Thyroid gland (tissue), 4 donors: ENCODE results near the gene RPA3. TPM values are rescaled to one million over a fixed set of nuclear protein-coding genes. Genes with fewer than 3 reads are reported as not detected.

Experiments used
- DNase-seq, 2 donors: peaks; one replicate each; pipeline ENCODE4 v3.0.0-alpha.2; 2019
- H3K27ac ChIP-seq, 3 donors: fragments of 200-600 bp; sonication (generic); 1 replicate in 2 of 3; 2 replicates in 1 of 3; pipeline ENCODE4 v1.5.1; 2016 to 2019; ENCODE audit warnings: mild to moderate bottlenecking in 1 of 3, moderate library complexity in 1 of 3
- H3K27me3 ChIP-seq: fragments of 200-600 bp; sonication (generic); one replicate; pipeline ENCODE4 v1.5.1; 2019
- H3K36me3 ChIP-seq, 2 donors: fragments of 200-600 bp; sonication (generic); one replicate each; pipeline ENCODE4 v1.5.1; 2016 to 2019
- H3K4me1 ChIP-seq, 2 donors: fragments of 200-600 bp; sonication (generic); one replicate each; pipeline ENCODE4 v1.5.1; 2017 to 2019
- H3K4me3 ChIP-seq, 3 donors: fragments of 200-600 bp; sonication (generic); replicated peaks in 1 of 3; 1 replicate in 2 of 3; 2 replicates in 1 of 3; pipeline ENCODE4 v1.5.1; 2016; ENCODE audit warnings: mild to moderate bottlenecking in 1 of 3
- H3K9me3 ChIP-seq: fragments of 200-600 bp; sonication (generic); one replicate; pipeline ENCODE4 v1.5.1; 2017
- POLR2A ChIP-seq, 2 donors: fragments of 450-650 bp; IDR thresholded peaks; one replicate each; pipeline ENCODE4 v1.6.1; 2017; ENCODE audit warnings: antibody characterized with exemption in 2 of 2, mild to moderate bottlenecking in 2 of 2, moderate library complexity in 1 of 2
- WGBS, 2 donors: methylation state at CpG; one replicate each; pipeline ENCODE4 v1.1.5; 2017; 5-methylcytosine and 5-hydroxymethylcytosine counted together
- intact Hi-C: fragments of 100-400 bp; cut with DNase I; formaldehyde crosslinking; loops from one replicate; pipeline ENCODE4 v1.15.1; 2023
- total RNA-seq, 4 donors: library from RNA; depleted of rRNA; stranded (reverse); fragments of >200 nt; gene quantifications; one replicate each; pipeline ENCODE4 v1.2.3, GENCODE V29; 2016
- TF ChIP-seq, protein P1 (sequence below), 6 experiments: fragments of 200-600 bp in 3 of 6; fragments of 450-650 bp in 3 of 6; sonication (generic) in 3 of 6; IDR thresholded peaks; one replicate each; pipeline ENCODE4 v1.5.1; 2016 to 2019; ENCODE audit warnings: antibody characterized with exemption in 6 of 6, mild to moderate bottlenecking in 2 of 6, inconsistent platforms in 1 of 6, moderate library complexity in 1 of 6

Gene RPA3
- total RNA-seq, 4 donors from 2014 or later = 21.9 to 39.1 (median 31.3) TPM

DNA sequence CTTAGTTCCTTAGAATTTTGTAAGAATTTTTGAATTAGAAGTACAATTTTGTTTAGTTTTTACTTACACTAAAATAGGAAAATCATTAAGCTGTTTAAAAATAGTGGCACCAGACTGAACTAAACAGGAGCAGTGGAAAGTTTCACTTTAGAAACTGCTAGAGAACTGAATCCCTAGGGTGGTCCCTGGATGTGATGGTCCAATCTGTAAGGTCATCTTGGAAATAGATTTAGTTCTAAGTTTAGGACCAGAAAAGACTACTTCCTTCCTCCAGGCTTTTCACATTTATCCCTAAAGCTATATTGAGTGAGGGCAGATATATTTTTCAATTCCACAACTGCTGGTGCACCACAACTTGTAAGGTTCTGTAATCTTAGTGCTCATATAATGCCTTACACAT, 19.0 kb downstream of the RPA3 start:
- Histone ChIP-seq H3K4me3 (no peak overlapping the region), H3K27ac (peak overlapping the region; percentile 69 to 93 (median 85)), H3K27me3 (no peaks in the 10 kb centered on the region), H3K4me1 (peaks cover 36 to 64% of the 10 kb centered on the region in 2 donors), H3K9me3 (no peaks in the 10 kb centered on the region), H3K36me3 (no peaks in the 10 kb centered on the region)
- TF ChIP-seq, protein P1, sequence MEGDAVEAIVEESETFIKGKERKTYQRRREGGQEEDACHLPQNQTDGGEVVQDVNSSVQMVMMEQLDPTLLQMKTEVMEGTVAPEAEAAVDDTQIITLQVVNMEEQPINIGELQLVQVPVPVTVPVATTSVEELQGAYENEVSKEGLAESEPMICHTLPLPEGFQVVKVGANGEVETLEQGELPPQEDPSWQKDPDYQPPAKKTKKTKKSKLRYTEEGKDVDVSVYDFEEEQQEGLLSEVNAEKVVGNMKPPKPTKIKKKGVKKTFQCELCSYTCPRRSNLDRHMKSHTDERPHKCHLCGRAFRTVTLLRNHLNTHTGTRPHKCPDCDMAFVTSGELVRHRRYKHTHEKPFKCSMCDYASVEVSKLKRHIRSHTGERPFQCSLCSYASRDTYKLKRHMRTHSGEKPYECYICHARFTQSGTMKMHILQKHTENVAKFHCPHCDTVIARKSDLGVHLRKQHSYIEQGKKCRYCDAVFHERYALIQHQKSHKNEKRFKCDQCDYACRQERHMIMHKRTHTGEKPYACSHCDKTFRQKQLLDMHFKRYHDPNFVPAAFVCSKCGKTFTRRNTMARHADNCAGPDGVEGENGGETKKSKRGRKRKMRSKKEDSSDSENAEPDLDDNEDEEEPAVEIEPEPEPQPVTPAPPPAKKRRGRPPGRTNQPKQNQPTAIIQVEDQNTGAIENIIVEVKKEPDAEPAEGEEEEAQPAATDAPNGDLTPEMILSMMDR (IDR thresholded peaks at IDR 0.05) = no peak
- no peak for TF ChIP-seq POLR2A (IDR thresholded peaks at IDR 0.05)
- intact Hi-C loops = no loop called here
- no peak for DNase-seq

GRCh38 chr7:7698930-7699329, 19.5 kb downstream of the RPA3 start:
- 22 to 45% methylated on average over 2 of the region's 2 CpGs for WGBS, 2 donors
- peaks cover 36 to 64% of the 10 kb centered on the region in 2 donors for H3K4me1 ChIP-seq

GRCh38 chr7:7696458-7697119, 21.8 kb downstream of the RPA3 start:
- Histone ChIP-seq H3K9me3 (no peaks in the 10 kb centered on the region), H3K4me3 (no peak overlapping the region), H3K27me3 (no peaks in the 10 kb centered on the region), H3K4me1 (peaks cover 36 to 51% of the 10 kb centered on the region in 2 donors), H3K27ac (peak overlapping the region; percentile 69 to 93 (median 85)), H3K36me3 (no peaks in the 10 kb centered on the region)
- 46 to 49% methylated on average over 3 of the region's 3 CpGs for WGBS, 2 donors
- TF ChIP-seq POLR2A (IDR thresholded peaks at IDR 0.05) = peak in 1 of 2 donors; percentile 61
- TF ChIP-seq, protein P1 (IDR thresholded peaks at IDR 0.05) = no peak
- peak; percentile 42 to 44 for DNase-seq
- intact Hi-C loops = no loop called here

More at GRCh38 chr7:7698930-7699329, 19.5 kb downstream of the RPA3 start:
- Histone ChIP-seq H3K36me3 (no peaks in the 10 kb centered on the region), H3K27me3 (no peaks in the 10 kb centered on the region), H3K9me3 (no peaks in the 10 kb centered on the region), H3K4me3 (no peak overlapping the region), H3K27ac (peak overlapping the region; percentile 69 to 93 (median 85))
- no peak for TF ChIP-seq POLR2A (IDR thresholded peaks at IDR 0.05)
- TF ChIP-seq, protein P1 (IDR thresholded peaks at IDR 0.05) = no peak
- peak; percentile 50 to 54 for DNase-seq
- intact Hi-C loops = no loop called here

- peak overlapping the region; percentile 69 to 93 (median 85) for H3K27ac ChIP-seq
- H3K4me3 ChIP-seq = no peak overlapping the region
- intact Hi-C loops = no loop called here
- TF ChIP-seq, protein P1 (IDR thresholded peaks at IDR 0.05) = no peak
- no peak for TF ChIP-seq POLR2A (IDR thresholded peaks at IDR 0.05)
- WGBS, 2 donors = 49 to 63% methylated on average over 5 of the region's 5 CpGs
- H3K27me3 ChIP-seq = no peaks in the 10 kb centered on the region
- peak in 1 of 2 donors; percentile 13 for DNase-seq
- no peaks in the 10 kb centered on the region for H3K36me3 ChIP-seq
- no peaks in the 10 kb centered on the region for H3K9me3 ChIP-seq
- H3K4me1 ChIP-seq = peaks cover 36 to 51% of the 10 kb centered on the region in 2 donors
Measured at GRCh38 chr7:7695111-7695817, 23.1 kb downstream of the RPA3 start.

- Histone ChIP-seq H3K36me3 (no peaks in the 10 kb centered on the region), H3K27me3 (no peaks in the 10 kb centered on the region), H3K27ac (peak overlapping the region; percentile 69 to 93 (median 85)), H3K4me3 (no peak overlapping the region), H3K4me1 (peaks cover 29 to 44% of the 10 kb centered on the region in 2 donors), H3K9me3 (no peaks in the 10 kb centered on the region)
- intact Hi-C loops = no loop called here
- WGBS, 2 donors = 86 to 89% methylated on average over 3 of the region's 3 CpGs
- no peak for TF ChIP-seq POLR2A (IDR thresholded peaks at IDR 0.05)
- TF ChIP-seq, protein P1 (IDR thresholded peaks at IDR 0.05) = no peak
- no peak for DNase-seq
Measured at GRCh38 chr7:7694542-7694941, 23.9 kb downstream of the RPA3 start.
